PC-3 (cell line): ENCODE data around the gene ADGRV1. TPM values are rescaled to one million over a fixed set of nuclear protein-coding genes. Genes with fewer than 3 reads are reported as not detected.

ENCODE experiments used
- ATAC-seq: fragments of 200-7000 bp; cut with Tn5 transposase; 2 replicates; pipeline ENCODE4 v1.9.1; 2020; ENCODE audit warnings: mild to moderate bottlenecking, moderate library complexity
- BruUV-seq: library from RNA; stranded (reverse); fragments of 400-500 nt; replicated peaks from 2 replicates; lab custom pipeline; 2021; lab: Mats Ljungman, UMichigan
- CTCF ChIA-PET: fragments of 300-600 bp; sonication (Branson Sonifier 250); formaldehyde crosslinking; loops from one replicate; lab custom pipeline; 2022; ENCODE audit warnings: antibody characterized with exemption; lab: Charles Lee
- POLR2A ChIA-PET: fragments of 300-600 bp; sonication (Branson Sonifier 250); formaldehyde crosslinking; loops from one replicate; lab custom pipeline; 2022; ENCODE audit warnings: antibody characterized with exemption; ENCODE audit not compliant: unreplicated experiment; lab: Charles Lee
- DNase-seq: peaks from one replicate; pipeline ENCODE4 v3.0.0-alpha.2; 2015
- H2AFZ ChIP-seq: fragments of 300-600 bp; sonication (generic); 2 replicates; pipeline ENCODE4 v1.6.0; 2016; ENCODE audit warnings: antibody characterized with exemption, low read length
- H3F3A ChIP-seq: fragments of 300-600 bp; sonication (generic); one replicate; pipeline ENCODE4 v1.6.0; 2017; ENCODE audit warnings: antibody characterized with exemption, low read length, control low read depth, mild to moderate bottlenecking; ENCODE audit not compliant: unreplicated experiment
- H3K27ac ChIP-seq: fragments of 300-600 bp; sonication (generic); 2 replicates; pipeline ENCODE4 v1.5.1; 2016; ENCODE audit warnings: mild to moderate bottlenecking, low read length
- H3K27me3 ChIP-seq: fragments of 300-600 bp; sonication (generic); 2 replicates; pipeline ENCODE4 v1.6.1; 2016; ENCODE audit warnings: low read length, mixed read lengths
- H3K36me3 ChIP-seq: fragments of 300-600 bp; sonication (generic); 2 replicates; pipeline ENCODE4 v1.6.1; 2016; ENCODE audit warnings: low read depth, mixed run types, low read length, mixed read lengths
- H3K4me1 ChIP-seq: fragments of 300-600 bp; sonication (generic); 2 replicates; pipeline ENCODE4 v1.5.1; 2016; ENCODE audit warnings: low read length; ENCODE audit not compliant: insufficient read depth
- H3K4me2 ChIP-seq: fragments of 300-600 bp; sonication (generic); 2 replicates; pipeline ENCODE4 v1.6.0; 2016; ENCODE audit warnings: low read length
- H3K4me3 ChIP-seq: fragments of 300-600 bp; sonication (generic); 2 replicates; pipeline ENCODE4 v1.5.1; 2016; ENCODE audit warnings: mild to moderate bottlenecking, low read length, mixed read lengths
- H3K79me2 ChIP-seq: fragments of 300-600 bp; sonication (generic); 2 replicates; pipeline ENCODE4 v1.6.1; 2017; ENCODE audit warnings: low read length, mixed read lengths
- H3K9ac ChIP-seq: fragments of 300-600 bp; sonication (generic); 2 replicates; pipeline ENCODE4 v1.6.0; 2016; ENCODE audit warnings: mild to moderate bottlenecking, low read length
- H3K9me2 ChIP-seq: fragments of 300-600 bp; sonication (generic); replicated peaks from 2 replicates; pipeline ENCODE4 v1.6.1; 2016; ENCODE audit warnings: mixed run types, low read length, mixed read lengths
- H3K9me3 ChIP-seq: fragments of 300-600 bp; sonication (generic); 2 replicates; pipeline ENCODE4 v1.6.1; 2016; ENCODE audit warnings: low read length, mixed read lengths
- H4K20me1 ChIP-seq: fragments of 300-600 bp; sonication (generic); 2 replicates; pipeline ENCODE4 v1.6.1; 2016; ENCODE audit warnings: low read length, mixed read lengths
- CTCF ChIP-seq: fragments of 300-600 bp; sonication (generic); conservative IDR thresholded peaks from 2 replicates; pipeline ENCODE4 v1.5.1; 2017; ENCODE audit warnings: antibody characterized with exemption, low read depth, mild to moderate bottlenecking, low read length
- EZH2 ChIP-seq: fragments of 300-600 bp; sonication (generic); IDR thresholded peaks from one replicate; pipeline ENCODE4 v1.6.1; 2017; ENCODE audit warnings: antibody characterized with exemption, mild to moderate bottlenecking, low read length; ENCODE audit not compliant: unreplicated experiment
- EZH2phosphoT487 ChIP-seq: fragments of 300-600 bp; sonication (generic); IDR thresholded peaks from 2 replicates; pipeline ENCODE4 v1.6.1; 2018; ENCODE audit warnings: mild to moderate bottlenecking, antibody characterized with exemption, low read length, borderline replicate concordance
- intact Hi-C: fragments of 100-400 bp; cut with micrococcal nuclease; formaldehyde crosslinking; loops from 2 replicates; pipeline ENCODE4 v1.9.0; 2023
- total RNA-seq: library from RNA; depleted of rRNA; stranded (reverse); fragments of >200 nt; gene quantifications from 2 replicates; pipeline ENCODE4 v1.2.3, GENCODE V29; 2014

The ADGRV1 gene
- total RNA-seq, 1 experiment from 2014 or later: 22.7 TPM

DNA sequence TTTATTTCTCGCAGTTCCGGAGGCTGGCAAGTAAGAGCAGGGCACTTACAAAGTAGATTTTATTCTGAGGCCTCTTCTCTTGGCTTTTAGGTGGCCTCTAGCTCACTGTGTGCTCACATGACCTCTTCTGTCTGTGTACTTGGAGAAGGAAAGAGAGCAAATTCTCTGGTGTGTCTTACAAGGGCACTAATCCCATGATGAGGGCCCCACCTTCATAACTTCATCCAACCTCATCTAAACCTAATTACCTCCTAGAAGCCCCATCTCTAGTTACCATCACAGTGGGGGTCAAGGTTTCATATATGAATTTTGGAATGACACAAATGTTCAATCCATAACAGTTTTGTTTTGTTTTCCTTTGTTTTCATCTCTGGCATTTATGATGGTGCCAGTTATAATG lies 376.1 kb downstream of the ADGRV1 start:
- CTCF ChIA-PET: no interaction called here
- no TSS peak for BruUV-seq

GRCh38 chr5:90939211-90939610 lies 380.6 kb downstream of the ADGRV1 start:
- Histone ChIP-seq H3F3A (no peaks in the 10 kb centered on the region), H3K27me3 (no peaks in the 10 kb centered on the region), H3K9ac (no peak overlapping the region), H3K4me1 (peaks cover 19% of the 10 kb centered on the region), H3K9me2 (no peaks in the 10 kb centered on the region), H3K27ac (no peak overlapping the region), H3K79me2 (no peaks in the 10 kb centered on the region), H3K4me3 (no peak overlapping the region), H2AFZ (no peak overlapping the region), H3K4me2 (no peak overlapping the region), H3K36me3 (no peaks in the 10 kb centered on the region), H4K20me1 (no peaks in the 10 kb centered on the region), H3K9me3 (no peaks in the 10 kb centered on the region)
- intact Hi-C loops: no loop called here
- POLR2A ChIA-PET: interaction anchor here (0.5 kb wide), 1 partner anchor 56 kb away, joined by 4 read pairs; no protein-coding TSS in a partner anchor
- CTCF ChIA-PET: no interaction called here
- BruUV-seq: no TSS peak
- ATAC-seq: no peak
- DNase-seq: no peak
- TF ChIP-seq EZH2 (no peak), EZH2phosphoT487 (no peak), CTCF (no peak)

More for the DNA sequence above, 376.1 kb downstream of the ADGRV1 start:
- peaks cover 25% of the 10 kb centered on the region for H3K4me1 ChIP-seq
- H3K9me3 ChIP-seq: no peaks in the 10 kb centered on the region
- TF ChIP-seq CTCF (no peak), EZH2 (no peak), EZH2phosphoT487 (no peak)
- no peaks in the 10 kb centered on the region for H3K36me3 ChIP-seq
- no peak overlapping the region for H3K4me2 ChIP-seq
- H3K9me2 ChIP-seq: no peaks in the 10 kb centered on the region
- H3K79me2 ChIP-seq: no peaks in the 10 kb centered on the region
- H3K4me3 ChIP-seq: no peak overlapping the region
- DNase-seq: no peak
- H3K27me3 ChIP-seq: no peaks in the 10 kb centered on the region
- no peak for ATAC-seq
- H3K27ac ChIP-seq: no peak overlapping the region
- intact Hi-C loops: loop anchor here (5.0 kb wide), 2 partner anchors 98 to 293 kb away; no protein-coding TSS in a partner anchor
- H3F3A ChIP-seq: no peaks in the 10 kb centered on the region
- no peaks in the 10 kb centered on the region for H4K20me1 ChIP-seq
- POLR2A ChIA-PET: no interaction called here
- H3K9ac ChIP-seq: no peak overlapping the region
- no peak overlapping the region for H2AFZ ChIP-seq

- Histone ChIP-seq H3K4me3 (no peak overlapping the region), H3F3A (no peaks in the 10 kb centered on the region), H3K4me2 (no peak overlapping the region), H3K4me1 (peaks cover 19% of the 10 kb centered on the region), H4K20me1 (no peaks in the 10 kb centered on the region), H3K9ac (no peak overlapping the region), H3K9me3 (no peaks in the 10 kb centered on the region), H3K79me2 (no peaks in the 10 kb centered on the region), H3K36me3 (no peaks in the 10 kb centered on the region), H2AFZ (0 out of 2 replicates have a peak overlapping the region, but pooled peaks have one; percentile 1), H3K9me2 (no peaks in the 10 kb centered on the region), H3K27me3 (no peaks in the 10 kb centered on the region), H3K27ac (no peak overlapping the region)
- BruUV-seq: no TSS peak
- ChIA-PET POLR2A (no interaction called here), CTCF (interaction anchor here (1.0 kb wide), 1 partner anchor 41 kb away, joined by 3 read pairs; no protein-coding TSS in a partner anchor)
- intact Hi-C loops: loop anchor here (5.0 kb wide), 1 partner anchor 137 kb away; no protein-coding TSS in a partner anchor
- no peak for TF ChIP-seq EZH2phosphoT487
- no peak for TF ChIP-seq CTCF
- no peak for TF ChIP-seq EZH2
- DNase-seq: peak; percentile 53
- ATAC-seq: peak; percentile 71
Observed at GRCh38 chr5:90940227-90940995, 381.8 kb downstream of the ADGRV1 start.
